H1 (cell line): ENCODE data around the gene ZFAND3. TPM values are rescaled to one million over a fixed set of nuclear protein-coding genes. Genes with fewer than 3 reads are reported as not detected.

Source experiments
- CTCF ChIA-PET: fragments of 300-600 bp; sonication (Branson Sonifier 250); formaldehyde crosslinking; loops from one replicate; lab custom pipeline; 2021; ENCODE audit not compliant: partially characterized antibody; lab: Charles Lee
- POLR2A ChIA-PET: fragments of 300-600 bp; sonication (Branson Sonifier 250); formaldehyde crosslinking; loops from one replicate; lab custom pipeline; 2021; ENCODE audit warnings: inconsistent platforms; ENCODE audit not compliant: partially characterized antibody; lab: Charles Lee
- DNase-seq, 2 experiments: peaks; one replicate each; pipeline versions ENCODE4 v3.0.0 to v3.0.0-alpha.2; 2010 to 2022; ENCODE audit warnings: low spot score in 2 of 2, low read depth in 1 of 2, mixed read lengths in 1 of 2
- FAIRE-seq: peaks from 2 replicates; lab custom pipeline; 2011; peaks lifted over from hg19 to GRCh38; lab: Jason Lieb, UNC
- H2AFZ ChIP-seq: 2 replicates; pipeline ENCODE4 v1.8.1; 2012; ENCODE audit warnings: low read length, inconsistent platforms
- H2AK5ac ChIP-seq: 2 replicates; pipeline ENCODE4 v1.6.1; 2013; ENCODE audit warnings: low read depth, low read length
- H2BK120ac ChIP-seq: replicated peaks from 2 replicates; pipeline ENCODE3; 2013; ENCODE audit warnings: low read depth, low read length, inconsistent platforms
- H2BK12ac ChIP-seq: 2 replicates; pipeline ENCODE4 v1.6.1; 2013; ENCODE audit warnings: low read depth, low read length
- H2BK15ac ChIP-seq: 2 replicates; pipeline ENCODE4 v1.6.1; 2013; ENCODE audit warnings: low read length
- H2BK20ac ChIP-seq: 2 replicates; pipeline ENCODE4 v1.6.1; 2013; ENCODE audit warnings: low read length
- H2BK5ac ChIP-seq: 2 replicates; pipeline ENCODE4 v1.6.1; 2013; ENCODE audit warnings: low read depth, low read length
- H3K14ac ChIP-seq: 2 replicates; pipeline ENCODE4 v1.6.1; 2013; ENCODE audit warnings: inconsistent platforms; ENCODE audit not compliant: insufficient read length
- H3K18ac ChIP-seq: 2 replicates; pipeline ENCODE4 v1.6.1; 2013; ENCODE audit warnings: low read length; ENCODE audit errors: extremely low read depth
- H3K23ac ChIP-seq: 2 replicates; pipeline ENCODE4 v1.6.1; 2013; ENCODE audit warnings: inconsistent platforms; ENCODE audit not compliant: insufficient read length
- H3K23me2 ChIP-seq: 2 replicates; pipeline ENCODE4 v1.6.1; 2013; ENCODE audit warnings: low read depth, low read length
- H3K27ac ChIP-seq: 2 replicates; pipeline ENCODE4 v1.6.1; 2011; ENCODE audit warnings: low read depth, low read length, inconsistent platforms
- H3K27me3 ChIP-seq, 4 experiments: replicated peaks in 1 of 4; 1 replicate in 1 of 4; 2 replicates in 3 of 4; pipeline versions ENCODE4 v1.6.1 to v1.8.1; 2011 to 2013; ENCODE audit warnings: low read length in 3 of 4, mild to moderate bottlenecking in 3 of 4, inconsistent platforms in 2 of 4, mixed read lengths in 2 of 4, moderate library complexity in 1 of 4; ENCODE audit not compliant: control insufficient read depth in 3 of 4, insufficient read depth in 3 of 4; ENCODE audit errors: extremely low read depth in 1 of 4
- H3K36me3 ChIP-seq, 4 experiments: 2 replicates each; pipeline versions ENCODE4 v1.6.1 to v1.8.1; 2011 to 2013; ENCODE audit warnings: mild to moderate bottlenecking in 4 of 4, low read length in 3 of 4, moderate library complexity in 2 of 4, control low read depth in 1 of 4, inconsistent platforms in 1 of 4; ENCODE audit not compliant: insufficient read depth in 4 of 4, control insufficient read depth in 2 of 4
- H3K4ac ChIP-seq: replicated peaks from 2 replicates; pipeline ENCODE3; 2013; ENCODE audit warnings: low read length, low read depth, mixed read lengths, inconsistent platforms; ENCODE audit not compliant: insufficient read length
- H3K4me1 ChIP-seq, 4 experiments: replicated peaks in 1 of 4; 1 replicate in 1 of 4; 2 replicates in 3 of 4; pipeline versions ENCODE4 v1.6.1 to v1.8.1; 2011 to 2013; ENCODE audit warnings: low read length in 3 of 4, inconsistent platforms in 2 of 4, mixed read lengths in 1 of 4; ENCODE audit not compliant: insufficient read depth in 4 of 4, control insufficient read depth in 3 of 4
- H3K4me2 ChIP-seq, 2 experiments: 2 replicates each; pipeline versions ENCODE4 v1.6.1 to v1.8.1; 2011 to 2013; ENCODE audit warnings: low read depth in 2 of 2, low read length in 2 of 2, control low read depth in 1 of 2, inconsistent platforms in 1 of 2, mild to moderate bottlenecking in 1 of 2; ENCODE audit not compliant: insufficient read depth in 1 of 2
- H3K4me3 ChIP-seq, 4 experiments: fragments of 200-600, 300-600 bp in 1 of 4; sonication (generic), shearing (Covaris generic), sonication (Bioruptor Twin) in 1 of 4; 2 replicates each; pipeline versions ENCODE4 v1.5.1 to v1.8.1; 2011 to 2016; ENCODE audit warnings: low read length in 4 of 4, low read depth in 3 of 4, control low read depth in 2 of 4, inconsistent platforms in 2 of 4, mild to moderate bottlenecking in 2 of 4, mixed read lengths in 1 of 4, moderate library complexity in 1 of 4; ENCODE audit not compliant: insufficient read depth in 2 of 4; ENCODE audit errors: extremely low read depth in 1 of 4
- H3K56ac ChIP-seq: replicated peaks from 2 replicates; pipeline ENCODE3; 2013; ENCODE audit warnings: low read depth, mild to moderate bottlenecking, mixed read lengths, low read length, inconsistent platforms; ENCODE audit not compliant: insufficient read length
- H3K79me1 ChIP-seq: 2 replicates; pipeline ENCODE4 v1.6.1; 2013; ENCODE audit warnings: low read depth, low read length, control low read depth
- H3K79me2 ChIP-seq, 2 experiments: 2 replicates each; pipeline versions ENCODE4 v1.6.1 to v1.8.1; 2012 to 2013; ENCODE audit warnings: low read length in 2 of 2, mild to moderate bottlenecking in 2 of 2, inconsistent platforms in 1 of 2; ENCODE audit not compliant: insufficient read depth in 2 of 2, control insufficient read depth in 1 of 2
- H3K9ac ChIP-seq, 4 experiments: replicated peaks in 1 of 4; 1 replicate in 1 of 4; 2 replicates in 3 of 4; pipeline versions ENCODE4 v1.6.1 to v1.8.1; 2011 to 2013; ENCODE audit warnings: low read depth in 3 of 4, low read length in 3 of 4, control low read depth in 2 of 4, mild to moderate bottlenecking in 2 of 4, moderate library complexity in 2 of 4, inconsistent platforms in 1 of 4; ENCODE audit errors: extremely low read depth in 1 of 4
- H3K9me3 ChIP-seq, 2 experiments: 2 replicates each; pipeline versions ENCODE4 v1.6.1 to v1.8.1; 2012 to 2013; ENCODE audit warnings: mild to moderate bottlenecking in 2 of 2, moderate library complexity in 2 of 2, control low read depth in 1 of 2, inconsistent platforms in 1 of 2, low read depth in 1 of 2, low read length in 1 of 2, mixed read lengths in 1 of 2; ENCODE audit not compliant: insufficient read depth in 2 of 2
- H4K20me1 ChIP-seq, 2 experiments: replicated peaks in 1 of 2; 2 replicates each; pipeline versions ENCODE3 to v1.8.1; 2011 to 2013; ENCODE audit warnings: inconsistent platforms in 2 of 2, low read length in 2 of 2, mild to moderate bottlenecking in 1 of 2; ENCODE audit not compliant: insufficient read depth in 2 of 2, control insufficient read depth in 1 of 2
- H4K5ac ChIP-seq: 2 replicates; pipeline ENCODE4 v1.6.1; 2013; ENCODE audit warnings: low read length, low read depth, mixed read lengths, inconsistent platforms; ENCODE audit not compliant: insufficient read length
- H4K8ac ChIP-seq: 2 replicates; pipeline ENCODE4 v1.8.0; 2013; ENCODE audit warnings: mild to moderate bottlenecking, moderate library complexity, low read length, inconsistent platforms; ENCODE audit not compliant: insufficient read depth; ENCODE audit errors: extremely low read depth
- H4K91ac ChIP-seq: replicated peaks from 2 replicates; pipeline ENCODE3; 2013; ENCODE audit warnings: low read length, mixed read lengths, inconsistent platforms; ENCODE audit not compliant: insufficient read length
- KDM1A ChIP-seq: fragments of 200-600, 300-600 bp; sonication (generic); IDR thresholded peaks from 2 replicates; pipeline ENCODE4 v1.7.1; 2016; ENCODE audit warnings: mild to moderate bottlenecking, low read length, borderline replicate concordance
- WGBS, 2 experiments: shearing (Covaris generic) in 1 of 2; methylation state at CpG; one replicate each; pipeline versions ENCODE4 v1.1.6 to v1.1.7; 2013 to 2015; ENCODE audit warnings: low lambda C conversion rate in 2 of 2, mixed read lengths in 2 of 2, inconsistent platforms in 1 of 2, low coverage in 1 of 2, missing lambda C conversion rate in 1 of 2; ENCODE audit not compliant: insufficient replicate concordance in 2 of 2, insufficient coverage in 1 of 2, insufficient read length in 1 of 2; ENCODE audit errors: extremely low coverage in 1 of 2, missing lambda C conversion rate in 1 of 2; 5-methylcytosine and 5-hydroxymethylcytosine counted together
- polyA plus RNA-seq, 7 experiments: library from polyadenylated mRNA; depleted of rRNA in 3 of 7; stranded (reverse) in 5 of 7; unstranded in 2 of 7; fragments of >200 nt in 5 of 7; fragments of 200-250 nt in 2 of 7; gene quantifications; 1 replicate in 5 of 7; 2 replicates in 1 of 7; 4 replicates in 1 of 7; pipeline versions ENCODE4 v1.2.1 to v1.2.3, GENCODE V29; 2011 to 2013; ENCODE audit warnings: missing spikeins in 2 of 7, mixed read lengths in 2 of 7
- total RNA-seq: library from RNA; stranded (reverse); fragmentation: NEBNext Ultra II Directional; extraction: Animal tissue kit (Norgen Biotek cat#: 25700); gene quantifications from 2 replicates; pipeline ENCODE4 v1.2.1, GENCODE V29; 2021
- TF ChIP-seq, protein P1 (sequence below): IDR thresholded peaks from 2 replicates; pipeline ENCODE4 v1.6.1; 2012; ENCODE audit warnings: inconsistent platforms

Gene ZFAND3
- total and polyA plus RNA-seq, 2 of the 8 experiments (the other 6 are each of a cell fraction or from before 2014, with no cell fraction given) = 13.0 to 51.3 TPM

DNA sequence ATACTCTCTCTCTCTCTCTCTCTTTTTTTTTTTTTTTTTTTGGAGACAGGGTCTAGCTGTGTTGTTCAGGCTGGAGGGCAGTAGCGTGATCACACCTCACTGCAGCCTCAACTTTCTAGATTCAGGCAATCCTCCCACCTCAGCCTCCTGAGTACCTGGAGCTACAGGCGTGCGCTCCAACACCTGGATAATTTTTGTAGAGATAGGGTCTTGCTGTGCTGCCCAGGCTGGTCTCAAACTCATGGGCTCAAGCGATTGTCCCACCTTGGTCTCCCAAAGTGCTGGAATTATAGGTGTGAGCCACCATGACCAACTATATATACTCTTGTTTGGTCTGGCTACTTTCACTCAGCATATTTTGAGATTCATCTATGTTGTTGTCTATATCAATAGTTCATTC, 154.9 kb downstream of the ZFAND3 start:
- H3K4ac ChIP-seq = no peak overlapping the region
- no peak overlapping the region for H3K4me3 ChIP-seq
- H2BK20ac ChIP-seq = no peak overlapping the region
- WGBS, 2 experiments = 97% methylated on average over 4 of the region's 4 CpGs; no CpG with 5 or more reads in 1 of the 2 experiments
- H4K5ac ChIP-seq = no peak overlapping the region
- H2AK5ac ChIP-seq = no peak overlapping the region
- TF ChIP-seq KDM1A = no peak
- TF ChIP-seq, protein P1, sequence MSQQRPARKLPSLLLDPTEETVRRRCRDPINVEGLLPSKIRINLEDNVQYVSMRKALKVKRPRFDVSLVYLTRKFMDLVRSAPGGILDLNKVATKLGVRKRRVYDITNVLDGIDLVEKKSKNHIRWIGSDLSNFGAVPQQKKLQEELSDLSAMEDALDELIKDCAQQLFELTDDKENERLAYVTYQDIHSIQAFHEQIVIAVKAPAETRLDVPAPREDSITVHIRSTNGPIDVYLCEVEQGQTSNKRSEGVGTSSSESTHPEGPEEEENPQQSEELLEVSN = no peak
- no peaks in the 10 kb centered on the region for H3K27me3 ChIP-seq
- peaks cover under 1 to 51% of the 10 kb centered on the region in 2 experiments; a peak in 2 of 4 replicates for H3K79me2 ChIP-seq
- H3K9ac ChIP-seq = no peak overlapping the region
- H2BK120ac ChIP-seq = no peak overlapping the region
- no peak overlapping the region for H2BK12ac ChIP-seq
- no peak overlapping the region for H4K91ac ChIP-seq
- no peak overlapping the region for H3K27ac ChIP-seq
- no peak overlapping the region for H3K18ac ChIP-seq
- no peaks in the 10 kb centered on the region for H3K79me1 ChIP-seq
- no peak overlapping the region for H3K14ac ChIP-seq
- POLR2A ChIA-PET = no interaction called here
- CTCF ChIA-PET = interaction anchor here (0.6 to 1.1 kb wide), 2 partner anchors 14 to 72 kb away, joined by 3 read pairs; no protein-coding TSS in a partner anchor
- no peak overlapping the region for H2BK5ac ChIP-seq
- H3K23ac ChIP-seq = no peak overlapping the region
- H2AFZ ChIP-seq = no peak overlapping the region
- FAIRE-seq (no peak), DNase-seq (no peak)
- H3K36me3 ChIP-seq = no peaks in the 10 kb centered on the region
- no peak overlapping the region for H2BK15ac ChIP-seq
- H4K8ac ChIP-seq = no peak overlapping the region
- no peaks in the 10 kb centered on the region for H3K23me2 ChIP-seq
- H4K20me1 ChIP-seq = peaks cover 0 to 1% of the 10 kb centered on the region in 2 experiments
- H3K4me2 ChIP-seq = no peak overlapping the region
- peaks cover 6 to 9% of the 10 kb centered on the region in 2 experiments; a peak in 2 of 4 replicates for H3K9me3 ChIP-seq
- no peaks in the 10 kb centered on the region for H3K4me1 ChIP-seq
- H3K56ac ChIP-seq = no peak overlapping the region
